ENCODE results near the gene CTNNBIP1.

The CTNNBIP1 gene

GRCh38 chr1:9852004-9852403, 58.1 kb downstream of the CTNNBIP1 start:
- no peak for DNase-seq

- no peak for DNase-seq
Measured at GRCh38 chr1:9850442-9851162, 59.5 kb downstream of the CTNNBIP1 start.

- peak; percentile 50 for DNase-seq
Measured at GRCh38 chr1:9849691-9850441, 60.2 kb downstream of the CTNNBIP1 start.

- DNase-seq = no peak
Measured at GRCh38 chr1:9848022-9848421, 62.0 kb downstream of the CTNNBIP1 start.

GRCh38 chr1:9847269-9847668, 62.8 kb downstream of the CTNNBIP1 start:
- DNase-seq = no peak

GRCh38 chr1:9846611-9847171, 63.4 kb downstream of the CTNNBIP1 start:
- no peak for DNase-seq

GRCh38 chr1:9845914-9846313, 64.2 kb downstream of the CTNNBIP1 start:
- DNase-seq = no peak

- no peak for DNase-seq
Measured at GRCh38 chr1:9844756-9845155, 65.3 kb downstream of the CTNNBIP1 start.

- no peak for DNase-seq
Measured at GRCh38 chr1:9844106-9844505, 66.0 kb downstream of the CTNNBIP1 start.

- peak; percentile 68 for DNase-seq
Measured at GRCh38 chr1:9843576-9843945, 66.5 kb downstream of the CTNNBIP1 start.

GRCh38 chr1:9842781-9843575, 67.1 kb downstream of the CTNNBIP1 start:
- no peak for DNase-seq

GRCh38 chr1:9842073-9842711, 67.9 kb downstream of the CTNNBIP1 start:
- no peak for DNase-seq

GRCh38 chr1:9841460-9841859, 68.6 kb downstream of the CTNNBIP1 start:
- DNase-seq = no peak

GRCh38 chr1:9840176-9840575, 69.9 kb downstream of the CTNNBIP1 start:
- no peak for DNase-seq

GRCh38 chr1:9838946-9839345, 71.1 kb downstream of the CTNNBIP1 start:
- DNase-seq = no peak

GRCh38 chr1:9836632-9836960, 73.5 kb downstream of the CTNNBIP1 start:
- no peak for DNase-seq

GRCh38 chr1:9835758-9836631, 74.1 kb downstream of the CTNNBIP1 start:
- DNase-seq = no peak

GRCh38 chr1:9835404-9835757, 74.7 kb downstream of the CTNNBIP1 start:
- DNase-seq = no peak

GRCh38 chr1:9833632-9834031, 76.4 kb downstream of the CTNNBIP1 start:
- DNase-seq = no peak

GRCh38 chr1:9827558-9828185, 82.4 kb downstream of the CTNNBIP1 start:
- no peak for DNase-seq

- no peak for DNase-seq
Measured at GRCh38 chr1:9826616-9827015, 83.5 kb downstream of the CTNNBIP1 start.

GRCh38 chr1:9826087-9826486, 84.0 kb downstream of the CTNNBIP1 start:
- DNase-seq = no peak

Measured in NCI-H146 (cell line).